ENCODE data around the gene JAK3. TPM values are rescaled to one million over a fixed set of nuclear protein-coding genes. Genes with fewer than 3 reads are reported as not detected.

The JAK3 gene
- total and polyA plus RNA-seq, 9 donors: 1.3 to 2.7 (median 2.0) TPM

DNA sequence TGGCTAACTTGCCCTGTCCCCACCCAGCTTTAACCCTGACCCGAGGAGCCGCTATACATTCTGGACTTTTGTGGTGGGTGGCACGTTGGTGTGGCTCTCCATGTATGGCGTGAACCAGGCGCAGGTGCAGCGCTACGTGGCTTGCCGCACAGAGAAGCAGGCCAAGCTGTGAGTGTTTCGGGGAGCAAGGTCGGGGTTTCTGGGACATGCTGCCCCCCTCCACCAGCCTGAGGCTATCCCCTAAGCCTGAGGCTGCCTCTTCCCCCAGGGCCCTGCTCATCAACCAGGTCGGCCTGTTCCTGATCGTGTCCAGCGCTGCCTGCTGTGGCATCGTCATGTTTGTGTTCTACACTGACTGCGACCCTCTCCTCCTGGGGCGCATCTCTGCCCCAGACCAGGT is 29.9 kb upstream of the JAK3 start:
- Histone ChIP-seq H3K27me3 (ENCODE audit: control insufficient read depth, insufficient read depth, low read length) (peaks cover 32% of the 10 kb centered on the region), H3K36me3 (ENCODE audit: control insufficient read depth, insufficient read depth, low read length) (no peaks in the 10 kb centered on the region), H3K4me1 (ENCODE audit: control insufficient read depth, insufficient read depth, low read length) (no peaks in the 10 kb centered on the region), H3K9me3 (replicated peaks; ENCODE audit: control insufficient read depth, low read depth, low read length) (no peaks in the 10 kb centered on the region), H3K4me3 (ENCODE audit: low read length) (no peak overlapping the region), H3K27ac (ENCODE audit: low read length) (no peak overlapping the region)
- WGBS (ENCODE audit: insufficient coverage): 88% methylated on average over 13 of the region's 16 CpGs
- no peak for DNase-seq

DNA sequence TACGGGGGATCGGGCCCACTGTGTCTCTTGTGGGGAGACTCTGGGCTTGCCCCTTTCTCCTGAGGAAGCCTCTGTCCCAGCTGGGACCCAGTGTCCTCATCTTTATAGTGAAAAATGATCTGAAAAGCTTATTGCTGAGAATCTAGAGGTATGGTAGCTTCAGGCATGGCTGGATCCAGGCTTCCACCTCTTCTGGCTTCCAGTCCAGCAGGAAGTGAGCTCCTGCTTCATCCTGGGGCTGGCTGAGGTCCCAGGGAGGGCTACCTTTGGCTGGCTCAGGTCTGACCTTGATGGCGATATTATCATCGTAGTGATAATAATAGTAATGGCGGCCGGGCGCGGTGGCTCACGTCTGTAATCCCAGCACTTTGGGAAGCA is 27.0 kb upstream of the JAK3 start:
- Histone ChIP-seq H3K4me3 (ENCODE audit: low read length) (no peak overlapping the region), H3K4me1 (ENCODE audit: control insufficient read depth, insufficient read depth, low read length) (peaks cover 3% of the 10 kb centered on the region), H3K9me3 (replicated peaks; ENCODE audit: control insufficient read depth, low read depth, low read length) (no peaks in the 10 kb centered on the region), H3K27me3 (ENCODE audit: control insufficient read depth, insufficient read depth, low read length) (peaks cover 61% of the 10 kb centered on the region), H3K27ac (ENCODE audit: low read length) (no peak overlapping the region), H3K36me3 (ENCODE audit: control insufficient read depth, insufficient read depth, low read length) (no peaks in the 10 kb centered on the region)
- DNase-seq: no peak
- 89% methylated on average over 7 of the region's 9 CpGs for WGBS (ENCODE audit: insufficient coverage)

DNA sequence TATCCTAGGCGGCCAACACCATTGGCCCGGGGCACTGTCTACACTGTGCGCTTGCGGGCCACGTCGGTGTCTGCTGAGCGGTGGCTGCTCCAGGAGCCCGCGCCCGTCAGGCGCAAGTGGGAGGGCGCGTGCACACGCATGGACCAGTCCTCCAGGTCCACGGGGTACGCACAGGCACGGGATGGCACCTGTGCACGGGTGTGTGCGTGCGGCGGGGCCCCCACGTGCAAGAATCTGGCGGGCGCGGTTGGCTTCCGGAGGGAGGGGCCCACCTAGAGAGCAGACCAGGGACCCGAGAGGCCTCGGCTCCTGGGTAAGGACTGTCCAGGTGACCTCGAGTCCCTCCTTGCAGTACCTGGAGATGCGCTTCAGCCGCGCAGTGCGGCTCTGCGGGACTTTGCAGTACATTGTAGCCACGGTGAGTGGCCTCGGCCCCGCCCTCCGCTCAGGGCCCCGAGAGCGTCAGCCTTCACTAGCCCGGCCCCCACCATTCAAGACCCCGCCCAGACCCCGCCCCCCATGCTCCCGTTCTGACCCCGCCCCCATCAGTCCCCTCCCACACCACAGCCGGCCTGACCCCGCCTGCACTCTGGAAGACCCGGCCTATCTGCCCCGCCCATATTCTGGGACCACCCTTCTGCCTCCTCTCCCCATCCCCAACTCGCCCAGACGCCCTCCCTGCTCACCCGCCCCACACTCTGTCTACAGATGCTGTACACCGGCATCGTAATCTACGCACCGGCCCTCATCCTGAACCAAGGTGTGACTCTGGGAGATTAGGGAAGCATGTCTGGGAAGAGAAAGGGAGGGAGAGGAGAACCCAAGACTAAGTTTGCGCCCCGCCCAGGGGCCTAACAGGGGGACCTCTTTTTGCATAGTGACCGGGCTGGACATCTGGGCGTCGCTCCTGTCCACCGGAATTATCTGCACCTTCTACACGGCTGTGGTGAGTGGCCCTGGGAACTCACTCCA is 26.3 kb upstream of the JAK3 start:
- 4% methylated on average over 43 of the region's 63 CpGs for WGBS (ENCODE audit: insufficient coverage)
- no peak overlapping the region for H3K27ac ChIP-seq (ENCODE audit: low read length)
- no peak for DNase-seq
- H3K9me3 ChIP-seq (replicated peaks; ENCODE audit: control insufficient read depth, low read depth, low read length): no peaks in the 10 kb centered on the region
- no peaks in the 10 kb centered on the region for H3K36me3 ChIP-seq (ENCODE audit: control insufficient read depth, insufficient read depth, low read length)
- no peak overlapping the region for H3K4me3 ChIP-seq (ENCODE audit: low read length)
- H3K4me1 ChIP-seq (ENCODE audit: control insufficient read depth, insufficient read depth, low read length): peaks cover 3% of the 10 kb centered on the region
- peaks cover 68% of the 10 kb centered on the region for H3K27me3 ChIP-seq (ENCODE audit: control insufficient read depth, insufficient read depth, low read length)

DNA sequence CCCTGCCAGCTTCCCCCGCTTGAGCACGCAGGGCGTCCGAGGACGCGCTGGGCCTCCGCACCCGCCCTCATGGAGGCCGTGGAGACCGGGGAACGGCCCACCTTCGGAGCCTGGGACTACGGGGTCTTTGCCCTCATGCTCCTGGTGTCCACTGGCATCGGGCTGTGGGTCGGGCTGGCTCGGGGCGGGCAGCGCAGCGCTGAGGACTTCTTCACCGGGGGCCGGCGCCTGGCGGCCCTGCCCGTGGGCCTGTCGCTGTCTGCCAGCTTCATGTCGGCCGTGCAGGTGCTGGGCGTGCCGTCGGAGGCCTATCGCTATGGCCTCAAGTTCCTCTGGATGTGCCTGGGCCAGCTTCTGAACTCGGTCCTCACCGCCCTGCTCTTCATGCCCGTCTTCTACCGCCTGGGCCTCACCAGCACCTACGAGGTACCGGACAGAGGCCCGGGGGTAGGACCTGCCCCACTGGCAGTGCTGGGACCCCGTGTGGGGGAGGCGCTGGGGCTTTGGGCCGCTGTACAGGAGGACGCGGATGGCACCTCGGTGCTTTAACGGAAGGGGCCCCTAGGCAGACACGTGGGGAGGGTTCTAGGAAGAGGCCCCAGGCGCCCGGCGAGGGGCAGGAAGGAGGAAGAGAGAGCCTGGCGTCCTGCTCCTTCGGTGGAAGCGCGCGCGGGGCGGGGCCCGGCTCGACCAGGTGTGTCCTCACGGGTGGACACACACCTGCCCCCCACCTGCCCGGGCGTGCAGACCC is 24.6 kb upstream of the JAK3 start:
- Histone ChIP-seq H3K27ac (ENCODE audit: low read length) (no peak overlapping the region), H3K27me3 (ENCODE audit: control insufficient read depth, insufficient read depth, low read length) (peaks cover 79% of the 10 kb centered on the region), H3K4me3 (ENCODE audit: low read length) (no peak overlapping the region), H3K4me1 (ENCODE audit: control insufficient read depth, insufficient read depth, low read length) (peaks cover 3% of the 10 kb centered on the region), H3K9me3 (replicated peaks; ENCODE audit: control insufficient read depth, low read depth, low read length) (no peaks in the 10 kb centered on the region), H3K36me3 (ENCODE audit: control insufficient read depth, insufficient read depth, low read length) (no peaks in the 10 kb centered on the region)
- WGBS (ENCODE audit: insufficient coverage): 3% methylated on average over 49 of the region's 61 CpGs
- no peak for DNase-seq

DNA sequence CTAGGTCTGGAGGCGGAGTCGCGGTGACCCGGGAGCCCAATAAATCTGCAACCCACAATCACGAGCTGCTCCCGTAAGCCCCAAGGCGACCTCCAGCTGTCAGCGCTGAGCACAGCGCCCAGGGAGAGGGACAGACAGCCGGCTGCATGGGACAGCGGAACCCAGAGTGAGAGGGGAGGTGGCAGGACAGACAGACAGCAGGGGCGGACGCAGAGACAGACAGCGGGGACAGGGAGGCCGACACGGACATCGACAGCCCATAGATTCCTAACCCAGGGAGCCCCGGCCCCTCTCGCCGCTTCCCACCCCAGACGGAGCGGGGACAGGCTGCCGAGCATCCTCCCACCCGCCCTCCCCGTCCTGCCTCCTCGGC is 24.1 kb upstream of the JAK3 start, which contains the start of gene SLC5A5:
SLC5A5 (plus strand) TSS at position 68 of the 373 bp plus-strand sequence. CDS start 375 bp downstream, outside the sequence.
- H3K27ac ChIP-seq (ENCODE audit: low read length): no peak within 1 kb of the TSS
- no peak for DNase-seq
- H3K4me3 ChIP-seq (ENCODE audit: low read length): no peak within 1 kb of the TSS
- no peaks in the 10 kb centered on the region for H3K9me3 ChIP-seq (replicated peaks; ENCODE audit: control insufficient read depth, low read depth, low read length)
- 0% methylated on average over 22 of the region's 26 CpGs for WGBS (ENCODE audit: insufficient coverage)
- H3K4me1 ChIP-seq (ENCODE audit: control insufficient read depth, insufficient read depth, low read length): peaks cover 3% of the 10 kb centered on the region
- H3K36me3 ChIP-seq (ENCODE audit: control insufficient read depth, insufficient read depth, low read length): no peaks in the 10 kb centered on the region
- H3K27me3 ChIP-seq (ENCODE audit: control insufficient read depth, insufficient read depth, low read length): peaks cover 79% of the 10 kb centered on the region

DNA sequence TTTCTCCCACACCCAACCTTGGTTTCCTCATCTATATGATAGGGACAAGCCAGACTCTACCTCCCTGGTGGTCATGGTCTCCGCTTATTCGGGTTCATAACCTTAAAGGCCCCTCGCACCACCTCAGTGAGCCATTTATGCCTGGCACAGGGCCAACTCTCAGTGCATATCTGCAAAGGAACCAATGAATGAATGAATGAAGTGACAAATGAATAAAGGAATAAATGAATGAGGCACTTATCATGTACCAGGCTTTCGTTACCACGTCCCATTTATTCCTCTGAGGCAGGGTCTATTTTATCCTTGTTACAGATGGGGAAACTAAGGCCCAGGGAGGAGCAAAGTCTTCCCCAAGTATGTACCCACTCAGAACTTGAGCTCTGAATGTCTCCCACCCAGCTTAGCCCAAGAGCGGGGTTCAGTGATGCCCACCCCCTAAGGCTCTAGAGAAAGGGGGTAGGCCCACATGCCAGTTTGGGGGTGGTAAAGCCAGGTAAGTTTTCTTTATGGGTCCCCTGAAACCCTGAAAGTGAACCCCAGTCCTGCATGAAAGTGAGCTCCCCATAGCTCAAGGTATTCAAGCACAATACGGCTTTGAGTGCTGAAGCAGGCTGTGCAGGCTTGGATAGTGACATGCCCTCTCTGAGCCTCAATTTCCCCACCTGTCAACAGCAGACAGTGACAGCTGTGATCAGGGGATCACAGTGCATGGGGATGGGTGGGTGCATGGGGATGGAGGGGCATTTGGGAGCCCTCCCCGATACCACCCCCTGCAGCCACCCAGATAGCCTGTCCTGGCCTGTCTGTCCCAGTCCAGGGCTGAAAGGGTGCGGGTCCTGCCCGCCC is 23.5 kb upstream of the JAK3 start:
- H3K4me1 ChIP-seq (ENCODE audit: control insufficient read depth, insufficient read depth, low read length): peaks cover 3% of the 10 kb centered on the region
- no peaks in the 10 kb centered on the region for H3K36me3 ChIP-seq (ENCODE audit: control insufficient read depth, insufficient read depth, low read length)
- H3K27ac ChIP-seq (ENCODE audit: low read length): no peak overlapping the region
- peaks cover 79% of the 10 kb centered on the region for H3K27me3 ChIP-seq (ENCODE audit: control insufficient read depth, insufficient read depth, low read length)
- H3K4me3 ChIP-seq (ENCODE audit: low read length): no peak overlapping the region
- DNase-seq: no peak
- no peaks in the 10 kb centered on the region for H3K9me3 ChIP-seq (replicated peaks; ENCODE audit: control insufficient read depth, low read depth, low read length)
- 40% methylated on average over 4 of the region's 10 CpGs for WGBS (ENCODE audit: insufficient coverage)

DNA sequence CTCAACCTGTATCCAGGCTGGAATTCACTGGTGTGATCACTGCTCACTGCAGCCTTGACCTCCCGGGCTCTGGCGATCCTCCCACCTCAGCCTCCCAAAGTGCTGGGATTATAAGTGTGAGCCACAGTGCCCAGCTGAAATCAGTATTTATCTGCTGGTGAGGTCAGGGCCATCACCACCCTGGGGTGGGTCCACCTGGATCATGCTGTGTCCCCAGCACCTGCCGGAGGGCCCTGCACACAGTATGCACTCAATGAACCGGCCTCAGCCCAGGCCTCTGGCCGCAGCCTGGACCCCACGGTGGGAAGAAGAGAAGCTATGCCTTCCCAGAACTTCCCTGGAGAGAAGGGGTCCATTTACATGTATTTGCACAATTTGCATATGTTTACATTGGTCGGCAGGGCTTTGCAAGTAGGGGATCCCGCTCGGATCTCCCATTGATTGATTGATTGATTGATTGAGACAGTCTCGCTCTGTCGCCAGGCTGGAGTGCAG is 21.4 kb upstream of the JAK3 start:
- WGBS (ENCODE audit: insufficient coverage): 0% methylated on average over 4 of the region's 11 CpGs
- no peak overlapping the region for H3K27ac ChIP-seq (ENCODE audit: low read length)
- H3K4me1 ChIP-seq (ENCODE audit: control insufficient read depth, insufficient read depth, low read length): peaks cover 3% of the 10 kb centered on the region
- H3K36me3 ChIP-seq (ENCODE audit: control insufficient read depth, insufficient read depth, low read length): peaks cover 15% of the 10 kb centered on the region
- no peak for DNase-seq
- H3K9me3 ChIP-seq (replicated peaks; ENCODE audit: control insufficient read depth, low read depth, low read length): no peaks in the 10 kb centered on the region
- no peak overlapping the region for H3K4me3 ChIP-seq (ENCODE audit: low read length)
- peaks cover 62% of the 10 kb centered on the region for H3K27me3 ChIP-seq (ENCODE audit: control insufficient read depth, insufficient read depth, low read length)

DNA sequence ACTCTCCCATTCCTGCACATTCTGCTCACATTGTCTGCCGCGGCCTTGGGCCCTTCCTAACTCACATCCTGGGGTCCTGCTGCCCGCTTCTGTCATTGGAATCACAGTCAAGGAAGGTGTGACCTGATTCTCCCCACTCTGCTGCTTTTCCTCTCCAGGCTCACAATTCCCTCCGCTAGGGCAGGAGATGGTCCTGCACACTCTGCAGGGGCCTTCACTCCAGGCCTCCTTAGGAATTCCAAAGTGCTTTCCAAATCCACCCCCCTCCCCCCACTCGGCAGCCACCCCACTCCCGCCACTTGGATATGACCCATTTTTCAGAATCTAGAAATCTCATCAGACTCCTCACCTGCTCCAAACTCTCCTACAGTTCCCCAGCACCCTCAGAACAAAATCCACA is 20.9 kb upstream of the JAK3 start:
- no peak overlapping the region for H3K4me3 ChIP-seq (ENCODE audit: low read length)
- no peak overlapping the region for H3K27ac ChIP-seq (ENCODE audit: low read length)
- no peak for DNase-seq
- H3K4me1 ChIP-seq (ENCODE audit: control insufficient read depth, insufficient read depth, low read length): peaks cover 3% of the 10 kb centered on the region
- 44% methylated on average over 6 of the region's 6 CpGs for WGBS (ENCODE audit: insufficient coverage)
- peaks cover 20% of the 10 kb centered on the region for H3K36me3 ChIP-seq (ENCODE audit: control insufficient read depth, insufficient read depth, low read length)
- H3K27me3 ChIP-seq (ENCODE audit: control insufficient read depth, insufficient read depth, low read length): peaks cover 57% of the 10 kb centered on the region
- H3K9me3 ChIP-seq (replicated peaks; ENCODE audit: control insufficient read depth, low read depth, low read length): no peaks in the 10 kb centered on the region

DNA sequence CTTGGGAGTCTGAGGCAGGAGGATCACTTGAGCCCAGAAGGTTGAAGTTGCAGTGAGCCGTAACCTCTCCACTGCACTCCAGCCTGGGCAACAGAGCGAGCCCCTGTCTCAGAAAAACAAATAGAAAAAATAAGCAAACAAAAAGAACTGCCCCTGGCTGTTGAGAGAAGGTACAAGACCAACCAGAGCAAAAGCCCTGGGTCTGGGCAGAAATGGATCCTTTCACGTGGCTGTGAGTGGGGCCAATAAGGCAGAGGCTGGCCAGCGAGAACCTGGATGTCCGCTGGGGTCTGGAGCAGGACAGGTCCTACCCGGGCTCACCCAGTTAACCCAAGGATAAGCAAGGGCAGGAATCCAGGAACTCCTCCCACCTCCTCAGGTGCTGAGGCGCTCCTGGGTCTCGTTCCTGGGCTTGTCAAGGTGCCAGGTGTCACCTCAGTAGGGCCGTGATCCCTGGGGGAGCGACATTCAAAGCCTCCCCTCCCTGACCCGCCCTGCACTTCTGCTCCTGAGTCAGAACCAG is 19.2 kb upstream of the JAK3 start:
- Histone ChIP-seq H3K36me3 (ENCODE audit: control insufficient read depth, insufficient read depth, low read length) (peaks cover 36% of the 10 kb centered on the region), H3K27ac (ENCODE audit: low read length) (no peak overlapping the region), H3K9me3 (replicated peaks; ENCODE audit: control insufficient read depth, low read depth, low read length) (no peaks in the 10 kb centered on the region), H3K27me3 (ENCODE audit: control insufficient read depth, insufficient read depth, low read length) (peaks cover 41% of the 10 kb centered on the region), H3K4me3 (ENCODE audit: low read length) (no peak overlapping the region), H3K4me1 (ENCODE audit: control insufficient read depth, insufficient read depth, low read length) (peaks cover 3% of the 10 kb centered on the region)
- no peak for DNase-seq
- 66% methylated on average over 4 of the region's 11 CpGs for WGBS (ENCODE audit: insufficient coverage)
